ENCODE data around the gene FGF21. TPM values are rescaled to one million over a fixed set of nuclear protein-coding genes. Genes with fewer than 3 reads are reported as not detected.

FGF21 gene
- total RNA-seq, 2 experiments from 2014 or later, result not detected

DNA sequence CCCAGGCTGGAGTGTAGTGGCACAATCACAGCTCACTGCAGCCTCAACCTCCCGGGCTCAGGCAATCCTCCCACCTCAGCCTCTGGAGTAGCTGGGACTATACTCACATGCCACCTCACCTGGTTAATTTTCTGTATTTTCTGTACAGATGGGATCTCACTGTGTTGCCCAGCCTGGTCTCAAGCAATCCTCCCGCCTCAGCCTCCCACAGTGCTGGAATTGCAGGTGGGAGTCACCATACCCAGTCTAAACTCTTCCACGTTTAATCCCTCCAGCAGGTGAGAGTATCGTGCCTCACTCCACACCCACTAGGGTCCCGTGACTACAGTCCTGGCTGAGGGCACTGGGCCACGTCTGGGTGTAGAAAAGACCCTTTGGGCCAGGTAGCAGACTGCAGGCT lies 39.0 kb downstream of the FGF21 start:
- no peaks in the 10 kb centered on the region for H3K27me3 Mint-ChIP-seq
- POLR2A ChIA-PET, result no interaction called here
- no peaks in the 10 kb centered on the region for H3K9me3 Mint-ChIP-seq
- CTCF ChIA-PET, result interaction anchor here (0.6 to 3.3 kb wide), 7 partner anchors 15 to 176 kb away, joined by 3 to 45 read pairs (median 11); partner anchors contain the start of genes BCAT2 and HSD17B14
- no peak for DNase-seq
- peaks cover 12% of the 10 kb centered on the region for H3K4me1 Mint-ChIP-seq
- no peaks in the 10 kb centered on the region for H3K36me3 Mint-ChIP-seq (ENCODE audit: low read depth)
- H3K4me3 Mint-ChIP-seq, result peak overlapping the region; percentile 89
- H3K27ac Mint-ChIP-seq, result no peak overlapping the region

DNA sequence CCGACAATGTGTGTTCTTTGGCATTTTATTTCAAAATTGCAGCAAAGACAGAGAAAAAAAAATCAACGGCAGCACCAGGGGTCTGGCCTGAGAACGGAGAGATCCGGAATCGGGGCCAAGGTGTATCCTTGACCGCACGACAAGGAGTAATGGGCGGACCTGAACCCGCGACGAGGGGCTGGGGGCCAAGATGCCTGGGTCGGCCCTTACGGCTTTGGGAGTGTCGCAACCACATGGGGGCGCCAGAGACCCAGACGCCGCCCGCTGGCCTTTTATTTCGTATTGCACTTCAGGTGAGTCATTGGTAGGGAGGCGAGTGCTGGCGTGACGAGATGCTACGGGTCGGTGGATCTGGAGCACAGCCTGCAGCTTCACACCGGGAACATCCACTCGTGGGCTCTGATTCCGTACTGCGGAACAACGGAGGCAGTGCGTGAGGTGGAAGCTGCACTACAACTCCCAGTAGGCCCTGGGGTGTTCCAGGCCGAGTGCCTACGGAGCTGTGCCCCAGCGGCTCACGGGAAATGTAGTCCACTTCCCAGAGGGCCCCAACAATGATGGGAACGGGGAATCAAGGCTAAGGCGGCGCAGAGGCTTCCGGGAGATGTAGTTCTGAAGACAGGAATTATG lies 39.8 kb downstream of the FGF21 start:
- peak; percentile 89 for DNase-seq
- Mint-ChIP-seq H3K9me3 (no peaks in the 10 kb centered on the region), H3K27me3 (no peaks in the 10 kb centered on the region), H3K4me1 (peaks cover 12% of the 10 kb centered on the region), H3K4me3 (peak overlapping the region; percentile 89), H3K27ac (peak overlapping the region; percentile 89), H3K36me3 (ENCODE audit: low read depth) (no peaks in the 10 kb centered on the region)
- CTCF ChIA-PET, result interaction anchor here (0.6 to 3.3 kb wide), 24 partner anchors 10 to 198 kb away, joined by 3 to 45 read pairs (median 5); partner anchors contain the start of genes BCAT2, GYS1, HSD17B14 and RUVBL2
- POLR2A ChIA-PET, result no interaction called here

DNA sequence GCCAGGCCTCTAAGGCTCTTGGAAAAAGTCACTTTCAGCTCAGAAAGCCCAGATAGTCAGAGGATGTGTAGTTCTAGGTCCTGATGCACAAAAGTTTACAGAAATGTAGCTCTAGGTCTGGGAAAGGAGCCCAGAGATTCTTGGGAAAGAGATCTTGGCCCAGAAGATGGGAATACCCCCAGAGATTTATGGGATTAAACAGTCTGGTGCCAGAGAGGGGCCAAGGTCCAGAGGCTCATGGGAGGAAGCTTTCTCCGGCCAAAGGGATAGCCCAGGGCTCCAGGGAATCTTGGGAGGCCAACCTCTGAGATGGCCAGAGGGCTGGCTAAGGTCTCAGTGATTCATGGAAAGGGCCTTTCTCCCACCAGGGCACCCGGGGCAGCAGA lies 40.4 kb downstream of the FGF21 start:
- DNase-seq, result no peak
- CTCF ChIA-PET, result interaction anchor here (0.6 to 3.3 kb wide), 24 partner anchors 11 to 198 kb away, joined by 3 to 45 read pairs (median 5); partner anchors contain the start of genes BCAT2, GYS1, HSD17B14 and RUVBL2
- POLR2A ChIA-PET, result no interaction called here
- peaks cover 12% of the 10 kb centered on the region for H3K4me1 Mint-ChIP-seq
- no peaks in the 10 kb centered on the region for H3K27me3 Mint-ChIP-seq
- peak overlapping the region; percentile 89 for H3K27ac Mint-ChIP-seq
- H3K9me3 Mint-ChIP-seq, result no peaks in the 10 kb centered on the region
- peak overlapping the region; percentile 89 for H3K4me3 Mint-ChIP-seq
- no peaks in the 10 kb centered on the region for H3K36me3 Mint-ChIP-seq (ENCODE audit: low read depth)

DNA sequence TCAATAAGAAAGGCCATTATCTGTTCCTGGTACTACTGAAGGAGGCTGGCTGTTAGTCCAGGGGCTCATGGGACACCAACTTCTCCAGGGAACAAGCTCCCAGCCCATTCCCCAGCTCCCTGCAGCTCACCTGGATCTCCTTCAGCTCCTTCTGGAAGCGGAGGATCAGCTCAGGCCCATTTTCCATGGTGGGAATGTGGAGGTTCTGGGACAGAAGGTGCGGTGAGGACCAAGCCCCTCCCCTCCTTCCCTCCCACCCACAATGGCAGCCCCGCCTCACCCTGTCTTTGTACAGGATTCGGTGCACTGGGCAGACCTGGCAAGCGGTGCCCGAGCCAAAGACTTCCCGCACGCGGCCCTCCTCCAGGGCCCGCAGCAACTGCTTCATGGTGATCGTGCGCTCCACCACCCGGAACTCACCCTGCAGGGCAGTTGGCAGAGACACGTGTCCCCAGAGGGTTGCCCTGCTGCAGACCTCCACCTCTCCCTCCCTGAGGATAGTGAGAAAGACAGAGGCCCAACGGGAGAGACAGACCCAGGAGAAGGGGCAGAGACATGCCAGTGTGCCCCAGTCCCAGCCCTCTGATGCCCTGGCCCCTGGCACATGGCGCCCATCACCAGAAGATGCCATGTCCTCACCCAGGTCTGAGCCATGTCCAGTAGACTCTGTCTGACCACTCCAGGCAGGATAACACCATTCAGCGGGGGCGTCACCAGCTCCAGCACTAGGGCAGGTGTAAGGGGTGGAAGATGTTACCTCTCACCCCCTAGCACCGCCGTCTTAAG lies 41.2 kb downstream of the FGF21 start:
- ChIA-PET CTCF (interaction anchor here (1.4 to 3.3 kb wide), 9 partner anchors 12 to 174 kb away, joined by 3 to 45 read pairs (median 11); partner anchors contain the start of gene BCAT2), POLR2A (no interaction called here)
- H3K36me3 Mint-ChIP-seq (ENCODE audit: low read depth), result no peaks in the 10 kb centered on the region
- H3K4me1 Mint-ChIP-seq, result peaks cover 12% of the 10 kb centered on the region
- H3K27me3 Mint-ChIP-seq, result no peaks in the 10 kb centered on the region
- H3K9me3 Mint-ChIP-seq, result no peaks in the 10 kb centered on the region
- H3K27ac Mint-ChIP-seq, result no peak overlapping the region
- H3K4me3 Mint-ChIP-seq, result no peak overlapping the region
- no peak for DNase-seq

DNA sequence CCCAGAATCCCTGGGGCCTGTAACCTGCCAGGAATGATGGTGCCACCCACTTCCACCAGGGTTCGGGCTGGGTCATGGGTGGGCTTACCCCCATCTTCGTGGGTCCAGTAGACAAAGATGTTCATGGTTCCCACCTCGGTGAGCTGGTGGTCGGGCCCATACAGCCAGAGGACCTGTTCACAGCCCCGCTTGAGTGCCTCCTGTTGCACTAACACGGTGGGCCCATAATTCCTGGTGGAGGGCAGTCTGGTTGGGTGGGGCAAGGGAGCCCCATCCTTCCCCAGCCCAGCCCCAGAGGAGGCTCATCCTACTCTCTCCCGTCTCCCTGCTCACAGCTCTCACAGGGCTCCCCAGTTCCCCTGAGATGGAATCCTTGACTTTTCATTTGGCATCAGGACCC lies 41.8 kb downstream of the FGF21 start:
- no peaks in the 10 kb centered on the region for H3K9me3 Mint-ChIP-seq
- POLR2A ChIA-PET, result no interaction called here
- H3K36me3 Mint-ChIP-seq (ENCODE audit: low read depth), result no peaks in the 10 kb centered on the region

DNA sequence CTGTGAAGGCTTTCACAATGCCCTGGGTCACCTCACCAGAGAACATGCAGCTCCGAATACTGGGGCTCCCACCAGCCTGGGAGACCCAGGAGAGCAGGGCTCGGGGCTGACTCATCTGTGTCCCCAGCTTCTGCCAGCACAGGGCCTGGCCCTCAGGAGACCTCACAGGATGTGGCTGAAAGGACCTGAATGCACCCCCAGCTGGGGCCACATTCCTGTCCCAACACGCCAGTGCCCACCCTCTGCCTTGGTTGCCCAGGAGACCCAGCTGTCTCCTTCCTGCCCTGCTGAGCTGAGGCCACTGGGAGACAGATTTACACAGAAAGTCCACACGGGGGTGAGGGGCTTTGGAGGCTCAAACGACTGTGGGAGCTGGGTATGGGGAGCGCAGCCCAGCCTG lies 43.6 kb downstream of the FGF21 start:
- Mint-ChIP-seq H3K27me3 (no peaks in the 10 kb centered on the region), H3K9me3 (no peaks in the 10 kb centered on the region), H3K4me1 (peaks cover 12% of the 10 kb centered on the region), H3K27ac (no peak overlapping the region), H3K4me3 (no peak overlapping the region), H3K36me3 (ENCODE audit: low read depth) (no peaks in the 10 kb centered on the region)
- no peak for DNase-seq
- CTCF ChIA-PET, result interaction anchor here (0.9 to 1.4 kb wide), 5 partner anchors 11 to 172 kb away, joined by 3 to 4 read pairs (median 3); no protein-coding TSS in a partner anchor
- POLR2A ChIA-PET, result no interaction called here

More for the DNA sequence above, 41.8 kb downstream of the FGF21 start:
- no peak for DNase-seq
- CTCF ChIA-PET, result interaction anchor here (1.2 to 1.7 kb wide), 2 partner anchors 9 to 170 kb away, joined by 3 read pairs; no protein-coding TSS in a partner anchor
- no peaks in the 10 kb centered on the region for H3K27me3 Mint-ChIP-seq
- H3K4me3 Mint-ChIP-seq, result no peak overlapping the region
- H3K27ac Mint-ChIP-seq, result no peak overlapping the region
- peaks cover 12% of the 10 kb centered on the region for H3K4me1 Mint-ChIP-seq

DNA sequence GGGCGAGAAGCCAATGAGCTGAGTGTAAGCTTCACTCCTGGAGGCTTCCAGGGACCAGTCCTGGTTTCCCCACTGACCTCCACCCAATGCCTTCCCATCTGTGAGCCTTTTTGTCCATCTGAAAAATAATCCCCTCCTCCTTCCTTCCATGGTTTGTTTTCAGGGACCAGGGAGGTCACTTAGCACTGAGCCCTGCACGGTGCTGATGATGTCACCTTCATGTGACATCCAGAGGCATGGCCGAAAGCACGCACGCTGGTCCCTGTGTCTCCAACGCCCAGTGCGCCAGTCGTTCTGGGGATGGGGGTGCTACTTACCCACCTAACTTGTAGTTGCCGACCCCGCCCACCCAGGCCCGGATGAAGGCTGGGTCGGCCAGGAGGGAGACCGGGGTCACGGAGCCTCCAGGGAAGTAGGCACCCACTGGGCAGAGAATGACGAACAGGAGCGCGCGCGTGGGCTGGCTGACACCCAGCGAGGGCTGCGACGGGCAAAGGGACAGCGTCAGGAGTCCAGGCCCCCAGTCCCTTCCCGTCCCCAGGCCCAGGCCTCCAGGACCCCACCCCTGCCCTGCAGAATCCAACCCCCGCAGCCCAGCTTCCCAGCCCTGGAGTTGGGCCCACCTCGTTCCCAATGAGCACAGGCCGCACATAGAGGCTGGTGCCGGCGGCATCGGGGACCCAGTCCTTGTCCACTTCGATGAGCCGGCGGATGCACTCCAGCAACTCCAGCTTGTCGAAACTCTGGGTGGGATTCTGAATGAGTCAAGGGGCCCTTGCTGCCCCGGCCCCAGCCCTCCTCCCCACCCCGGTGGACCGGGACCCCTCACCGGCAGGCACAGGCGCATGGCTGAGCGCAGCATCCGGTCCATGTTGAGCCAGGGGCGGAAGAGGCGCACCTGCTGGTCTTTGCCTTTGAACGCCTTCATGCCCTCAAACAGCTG lies 44.3 kb downstream of the FGF21 start:
- no peaks in the 10 kb centered on the region for H3K9me3 Mint-ChIP-seq
- no peak overlapping the region for H3K27ac Mint-ChIP-seq
- no peak for DNase-seq
- H3K27me3 Mint-ChIP-seq, result no peaks in the 10 kb centered on the region
- CTCF ChIA-PET, result interaction anchor here (0.9 to 1.4 kb wide), 5 partner anchors 12 to 171 kb away, joined by 3 to 4 read pairs (median 3); no protein-coding TSS in a partner anchor
- POLR2A ChIA-PET, result no interaction called here
- peaks cover 9% of the 10 kb centered on the region for H3K4me1 Mint-ChIP-seq
- no peak overlapping the region for H3K4me3 Mint-ChIP-seq
- H3K36me3 Mint-ChIP-seq (ENCODE audit: low read depth), result no peaks in the 10 kb centered on the region

DNA sequence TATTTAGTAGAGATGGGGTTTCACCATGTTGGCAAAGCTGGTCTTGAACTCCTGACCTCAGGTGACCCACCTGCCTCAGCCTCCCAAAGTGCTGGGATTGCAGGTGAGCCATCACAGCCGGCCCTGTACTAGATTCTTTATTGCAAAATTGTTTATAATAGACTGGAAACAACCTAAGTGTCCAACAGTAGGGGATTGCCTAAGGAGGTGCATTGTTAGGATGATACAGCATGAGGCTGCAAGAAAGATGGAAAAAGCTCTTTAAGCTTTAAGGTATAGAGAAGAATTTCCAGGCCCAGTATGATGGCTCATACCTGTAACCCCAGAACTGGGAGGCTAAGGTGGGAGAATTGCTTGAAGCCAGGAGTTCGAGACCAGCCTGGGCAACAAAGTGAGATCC lies 47.3 kb downstream of the FGF21 start:
- no peak overlapping the region for H3K27ac Mint-ChIP-seq
- no peak for DNase-seq
- H3K9me3 Mint-ChIP-seq, result no peaks in the 10 kb centered on the region
- H3K4me1 Mint-ChIP-seq, result peaks cover 2% of the 10 kb centered on the region
- H3K36me3 Mint-ChIP-seq (ENCODE audit: low read depth), result peaks cover 1% of the 10 kb centered on the region
- ChIA-PET CTCF (interaction anchor here (1.7 kb wide), 1 partner anchor 40 kb away, joined by 6 read pairs; no protein-coding TSS in a partner anchor), POLR2A (no interaction called here)
- no peak overlapping the region for H3K4me3 Mint-ChIP-seq
- H3K27me3 Mint-ChIP-seq, result no peaks in the 10 kb centered on the region

DNA sequence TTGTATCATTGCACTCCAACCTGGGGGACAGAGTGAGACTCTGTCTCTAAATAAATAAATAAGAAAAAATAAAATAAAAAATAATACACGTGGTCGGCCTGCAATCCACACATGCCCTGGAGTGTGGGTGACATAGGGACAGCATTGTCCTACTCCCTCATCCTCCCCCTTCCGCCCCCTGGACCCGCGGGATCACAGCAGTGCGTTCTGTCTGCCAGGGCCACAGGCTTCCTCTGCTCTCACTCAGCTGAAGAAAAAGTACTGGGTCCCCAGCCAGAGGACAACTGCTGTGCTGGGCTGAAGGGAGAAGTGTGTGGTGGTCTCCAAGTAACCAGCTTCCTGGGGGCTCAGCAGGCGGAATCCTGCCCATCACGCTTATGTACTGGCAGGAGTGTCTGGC lies 49.2 kb downstream of the FGF21 start:
- ChIA-PET POLR2A (no interaction called here), CTCF (no interaction called here)
- Mint-ChIP-seq H3K4me1 (peaks cover 15% of the 10 kb centered on the region), H3K4me3 (no peak overlapping the region), H3K27ac (no peak overlapping the region), H3K27me3 (no peaks in the 10 kb centered on the region), H3K36me3 (ENCODE audit: low read depth) (peaks cover 1% of the 10 kb centered on the region), H3K9me3 (no peaks in the 10 kb centered on the region)
- no peak for DNase-seq

DNA sequence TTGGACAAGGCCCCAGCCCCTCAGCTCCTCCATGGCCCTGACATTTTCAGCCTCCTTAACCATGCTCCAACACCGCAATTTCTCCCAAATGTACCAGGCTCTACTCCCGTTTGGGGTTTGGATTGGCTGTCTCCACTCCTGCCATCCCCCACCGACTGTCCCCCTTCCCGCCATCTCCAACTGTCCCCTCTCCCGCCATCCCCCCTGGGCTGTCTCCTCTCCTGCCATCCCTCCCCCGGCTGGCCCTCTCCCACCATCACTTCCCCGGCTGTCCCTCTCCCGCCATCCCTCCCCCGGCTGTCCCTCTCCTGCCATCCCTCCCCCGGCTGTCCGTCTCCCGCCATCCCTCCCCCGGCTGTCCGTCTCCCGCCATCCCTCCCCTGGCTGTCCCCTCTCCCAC lies 50.1 kb downstream of the FGF21 start:
- Mint-ChIP-seq H3K36me3 (ENCODE audit: low read depth) (peaks cover 1% of the 10 kb centered on the region), H3K4me1 (peaks cover 23% of the 10 kb centered on the region), H3K4me3 (no peak overlapping the region), H3K9me3 (no peaks in the 10 kb centered on the region), H3K27ac (no peak overlapping the region), H3K27me3 (no peaks in the 10 kb centered on the region)
- DNase-seq, result no peak
- ChIA-PET POLR2A (no interaction called here), CTCF (no interaction called here)

DNA sequence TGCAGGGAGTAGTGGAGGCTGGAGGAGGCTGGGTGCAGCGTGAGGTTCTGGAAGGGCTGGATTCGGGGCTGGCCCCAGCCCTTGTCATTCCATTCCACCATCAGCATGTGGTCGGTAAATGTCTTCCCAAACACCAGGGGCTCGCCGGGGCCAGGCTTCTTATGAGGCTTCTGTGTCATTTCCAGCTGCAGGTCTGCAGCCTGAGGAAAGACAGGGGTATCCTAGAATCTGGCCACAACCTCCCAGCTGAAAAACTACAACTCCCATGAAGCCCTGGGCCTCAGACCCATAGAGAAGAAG lies 51.1 kb downstream of the FGF21 start:
- POLR2A ChIA-PET, result no interaction called here
- CTCF ChIA-PET, result interaction anchor here (0.7 to 5.2 kb wide), 3 partner anchors 11 to 36 kb away, joined by 4 to 34 read pairs (median 7); no protein-coding TSS in a partner anchor
- peak; percentile 65 for DNase-seq
- no peaks in the 10 kb centered on the region for H3K9me3 Mint-ChIP-seq
- peaks cover 23% of the 10 kb centered on the region for H3K4me1 Mint-ChIP-seq
- no peaks in the 10 kb centered on the region for H3K27me3 Mint-ChIP-seq
- H3K27ac Mint-ChIP-seq, result no peak overlapping the region
- H3K36me3 Mint-ChIP-seq (ENCODE audit: low read depth), result peaks cover 1% of the 10 kb centered on the region
- no peak overlapping the region for H3K4me3 Mint-ChIP-seq

DNA sequence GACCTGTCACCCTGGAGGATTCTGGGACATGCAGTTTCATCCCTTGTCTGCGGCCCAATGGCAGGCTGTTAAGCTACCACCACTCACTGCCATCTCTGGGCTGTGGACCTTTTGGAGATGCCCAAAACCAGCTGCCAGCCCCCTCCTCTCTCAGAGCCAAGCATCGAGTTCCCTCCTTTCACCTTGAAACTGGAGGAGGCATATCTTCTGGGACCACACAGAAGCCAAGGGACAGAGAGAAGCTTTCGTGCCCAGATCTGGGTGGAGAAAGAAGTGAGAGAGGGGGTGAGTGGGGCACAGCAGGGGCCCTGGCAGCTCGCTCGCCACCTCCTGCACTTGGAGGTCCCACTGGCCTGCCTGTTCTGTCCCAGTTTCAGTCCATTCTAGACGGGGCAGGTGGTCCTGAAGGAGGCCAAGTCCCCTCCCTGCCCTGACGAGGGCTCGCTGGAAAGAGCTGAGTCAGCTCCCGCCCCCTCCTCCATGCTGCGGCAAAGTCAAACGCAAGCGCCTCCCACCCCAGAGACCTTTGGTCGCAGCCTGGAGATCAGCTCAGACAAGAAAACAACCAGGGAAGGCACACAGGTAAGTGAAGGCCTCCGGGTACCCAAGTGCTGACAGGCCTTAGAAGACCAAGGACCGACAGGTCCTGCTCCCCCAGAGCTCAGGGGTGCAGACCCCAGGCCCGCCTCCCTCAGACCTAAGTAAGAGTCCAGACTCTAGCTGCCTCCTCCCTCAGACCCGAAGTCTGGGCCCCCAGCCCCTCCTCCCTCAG lies 51.7 kb downstream of the FGF21 start:
- no peaks in the 10 kb centered on the region for H3K9me3 Mint-ChIP-seq
- peaks cover 24% of the 10 kb centered on the region for H3K4me1 Mint-ChIP-seq
- no peaks in the 10 kb centered on the region for H3K27me3 Mint-ChIP-seq
- peaks cover 1% of the 10 kb centered on the region for H3K36me3 Mint-ChIP-seq (ENCODE audit: low read depth)
- ChIA-PET POLR2A (no interaction called here), CTCF (interaction anchor here (0.7 to 5.2 kb wide), 3 partner anchors 11 to 36 kb away, joined by 4 to 34 read pairs (median 7); no protein-coding TSS in a partner anchor)
- no peak overlapping the region for H3K4me3 Mint-ChIP-seq
- no peak for DNase-seq
- peak overlapping the region; percentile 25 for H3K27ac Mint-ChIP-seq
